Measurements from ENCODE around the gene EPHA2.
"Not testable (repeated sequence)": the region's sequence is repeated elsewhere in the genome, so short reads cannot be mapped to it uniquely, and the experiment has no call there.

Gene EPHA2
- 0 to 1.4 (median 0.40) reads per million in 4 experiments for total RNA-seq

GRCh38 chr1:16155537-16156410 is at the start of gene EPHA2:
EPHA2 (minus strand) TSS chr1:16156069; CDS start chr1:16155932, 137 bp downstream.
- DNase-seq, result peak; percentile 21

GRCh38 chr1:16205334-16205671 is 49.4 kb upstream of the EPHA2 start:
- no peak for DNase-seq

DNA sequence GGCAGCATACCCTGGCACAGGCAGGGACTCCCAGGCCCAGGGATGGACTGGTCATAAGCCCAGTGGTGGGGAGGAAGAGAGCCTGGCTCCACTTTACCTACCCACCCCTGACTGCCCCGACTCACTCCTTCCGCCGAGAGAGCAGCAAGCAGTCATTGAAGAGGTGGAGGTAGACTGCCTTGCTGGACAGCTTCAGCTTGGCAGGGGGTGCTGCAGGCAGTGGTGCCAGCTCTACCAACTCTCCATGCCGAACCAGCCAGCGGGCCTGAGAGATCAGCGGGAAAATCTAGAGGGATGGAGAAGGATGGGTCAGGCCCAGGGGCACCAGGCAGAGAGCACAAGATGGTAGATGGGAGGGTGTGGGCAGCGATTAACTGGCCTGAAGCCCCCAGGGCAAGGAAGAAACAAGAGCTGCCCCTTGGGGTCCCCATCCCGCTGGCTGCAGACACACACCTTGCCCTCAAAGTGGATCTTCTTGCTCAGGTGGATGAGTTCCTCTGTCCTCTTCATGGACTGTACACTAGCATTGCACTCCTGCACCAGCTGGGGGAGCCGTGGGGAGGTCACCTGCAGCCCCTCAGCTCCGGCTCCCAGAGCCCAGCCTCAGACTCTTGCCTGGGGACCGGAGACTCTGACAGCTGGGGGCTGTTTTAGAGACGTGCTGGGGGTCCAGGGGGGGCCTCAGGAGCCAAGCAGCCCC is 48.9 kb upstream of the EPHA2 start:
- DNase-seq, result no peak

DNA sequence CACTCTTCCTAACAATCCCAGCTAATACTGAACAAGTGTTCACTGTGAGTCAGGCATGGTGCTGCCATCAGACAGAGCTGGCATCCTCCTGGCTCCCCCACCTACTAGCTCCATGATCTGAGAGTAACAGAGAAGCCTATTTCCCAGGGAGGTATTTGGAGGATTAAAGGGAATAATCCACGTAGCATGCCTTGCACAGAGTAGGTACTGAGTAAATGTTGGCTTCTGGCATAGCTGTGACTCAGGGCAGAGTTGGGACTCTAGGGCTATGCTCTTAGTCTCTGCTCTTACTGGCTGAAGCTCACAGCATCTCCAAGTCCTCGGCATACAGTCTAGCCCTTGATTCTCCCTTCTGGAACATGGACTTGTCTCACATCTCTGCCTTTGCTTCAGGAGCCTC is 48.3 kb upstream of the EPHA2 start:
- no peak for DNase-seq

GRCh38 chr1:16203550-16203949 is 47.7 kb upstream of the EPHA2 start:
- DNase-seq, result no peak

GRCh38 chr1:16202281-16203210 is 46.7 kb upstream of the EPHA2 start:
- no peak for DNase-seq

DNA sequence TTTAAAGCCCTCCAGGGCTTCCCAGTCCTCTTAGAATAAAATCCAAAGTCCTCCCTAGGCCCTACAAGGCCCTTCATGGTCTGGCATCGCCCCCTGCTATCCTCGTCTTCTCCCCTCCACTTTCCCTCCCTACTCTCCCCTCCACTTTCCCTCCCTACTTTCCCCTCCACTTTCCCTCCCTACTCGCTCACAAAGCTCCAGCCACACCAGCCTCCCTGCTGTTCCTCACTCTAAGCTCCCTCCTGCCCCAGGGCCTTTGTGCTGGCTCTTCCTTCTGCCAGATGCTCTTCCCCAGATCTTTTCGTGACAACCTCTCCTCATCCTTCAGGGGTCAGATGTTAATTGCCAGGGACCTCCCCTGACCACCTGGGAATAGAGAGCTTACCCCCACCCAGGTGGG is 43.8 kb upstream of the EPHA2 start:
- DNase-seq, result no peak

GRCh38 chr1:16199157-16199501 is 43.3 kb upstream of the EPHA2 start:
- DNase-seq, result no peak

- no peak for DNase-seq
Measured at GRCh38 chr1:16198444-16199156, 42.7 kb upstream of the EPHA2 start.

DNA sequence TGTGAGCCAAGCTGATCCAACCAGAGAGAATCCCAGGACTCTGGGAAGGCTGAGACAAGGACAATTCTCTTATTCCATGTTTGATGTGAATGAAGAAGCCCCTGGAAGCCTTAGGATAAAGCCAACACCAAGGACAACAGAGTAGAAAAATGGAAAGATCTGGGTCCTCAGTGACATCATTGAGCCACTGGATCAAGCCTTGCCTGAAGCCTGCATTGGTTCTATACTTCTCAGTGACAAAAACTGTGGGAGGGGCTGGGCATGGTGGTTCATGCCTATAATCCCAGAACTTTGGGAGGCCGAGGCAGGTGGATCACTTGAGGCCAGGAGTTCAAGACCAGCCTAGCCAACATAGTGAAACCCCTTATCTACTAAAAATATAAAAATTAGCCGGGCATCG is 41.0 kb upstream of the EPHA2 start:
- no peak for DNase-seq

GRCh38 chr1:16196139-16196538 is 40.3 kb upstream of the EPHA2 start:
- DNase-seq, result not testable (repeated sequence)

DNA sequence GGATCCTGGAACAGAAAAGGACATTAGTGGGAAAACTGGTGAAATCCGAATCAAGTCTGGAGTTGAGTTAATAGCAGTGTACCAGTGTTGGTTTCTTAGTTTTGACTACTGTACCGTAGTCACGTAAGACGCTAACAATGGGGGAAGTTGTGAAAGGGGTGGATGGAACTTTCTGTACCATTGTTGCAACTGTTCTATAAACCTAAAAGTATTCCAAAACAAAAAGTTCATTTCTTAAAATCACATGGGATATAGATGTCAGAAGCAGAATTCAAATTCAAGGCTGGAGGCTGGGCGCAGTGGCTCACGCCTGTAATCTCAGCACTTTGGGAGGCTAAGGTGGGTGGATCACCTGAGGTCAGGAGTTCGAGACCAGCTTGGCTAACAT is 39.6 kb upstream of the EPHA2 start:
- no peak for DNase-seq

- no peak for DNase-seq
Measured at GRCh38 chr1:16191916-16192546, 36.2 kb upstream of the EPHA2 start.

DNA sequence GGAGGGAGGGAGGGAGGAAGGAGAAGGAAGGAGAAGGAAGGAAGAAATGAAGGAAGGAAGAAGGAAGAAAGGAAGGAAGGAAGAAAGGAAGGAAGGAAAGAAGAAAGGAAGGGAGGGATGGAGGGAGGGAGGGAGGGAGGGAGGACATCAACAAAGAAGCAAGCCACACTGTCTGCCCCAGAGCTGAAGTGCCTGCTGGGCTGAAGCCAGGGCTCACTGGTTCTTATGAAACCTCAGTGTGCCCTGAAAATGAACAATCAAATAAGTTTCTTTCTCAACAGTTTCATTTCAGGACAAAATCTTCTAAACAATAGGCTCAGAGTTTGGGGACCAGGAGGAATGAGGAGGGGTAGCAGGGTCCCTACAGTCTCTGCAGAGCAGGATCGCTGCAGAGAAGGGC is 35.4 kb upstream of the EPHA2 start:
- no peak for DNase-seq

DNA sequence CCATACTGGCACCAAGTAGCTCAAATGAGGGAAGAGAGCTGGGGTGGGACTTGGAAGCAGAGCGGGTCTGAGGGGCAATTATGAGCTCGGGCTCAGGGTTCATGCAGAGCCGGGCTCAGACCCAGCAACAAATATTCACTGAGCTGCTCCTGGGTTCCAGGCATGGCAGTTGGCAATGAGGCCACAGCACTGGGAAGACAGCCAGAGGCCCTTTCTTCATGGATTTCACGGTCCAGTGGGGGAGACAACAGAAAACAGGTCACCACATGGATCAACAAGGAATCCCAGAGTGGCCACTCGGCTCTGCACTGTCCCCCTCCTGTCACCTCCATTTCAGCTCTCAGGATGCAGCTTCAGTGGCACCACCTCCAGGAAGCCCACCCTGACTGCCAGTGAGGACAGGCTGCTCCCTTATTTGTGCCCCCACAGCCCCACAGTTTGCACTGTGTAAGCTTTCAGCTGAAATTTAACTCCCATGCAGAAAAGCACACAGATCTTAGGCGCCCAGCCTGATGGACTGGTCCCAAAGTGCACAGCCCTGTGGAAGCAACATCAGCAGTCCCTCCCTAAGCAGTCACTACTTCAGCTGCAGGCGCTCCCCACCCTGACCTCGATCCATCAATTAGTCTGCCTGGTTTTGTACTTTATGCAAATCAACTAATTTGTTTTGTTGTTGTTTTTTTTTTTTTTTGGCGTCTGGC is 34.2 kb upstream of the EPHA2 start:
- no peak for DNase-seq

- DNase-seq, result no peak
Measured at GRCh38 chr1:16189003-16189402, 33.1 kb upstream of the EPHA2 start.

DNA sequence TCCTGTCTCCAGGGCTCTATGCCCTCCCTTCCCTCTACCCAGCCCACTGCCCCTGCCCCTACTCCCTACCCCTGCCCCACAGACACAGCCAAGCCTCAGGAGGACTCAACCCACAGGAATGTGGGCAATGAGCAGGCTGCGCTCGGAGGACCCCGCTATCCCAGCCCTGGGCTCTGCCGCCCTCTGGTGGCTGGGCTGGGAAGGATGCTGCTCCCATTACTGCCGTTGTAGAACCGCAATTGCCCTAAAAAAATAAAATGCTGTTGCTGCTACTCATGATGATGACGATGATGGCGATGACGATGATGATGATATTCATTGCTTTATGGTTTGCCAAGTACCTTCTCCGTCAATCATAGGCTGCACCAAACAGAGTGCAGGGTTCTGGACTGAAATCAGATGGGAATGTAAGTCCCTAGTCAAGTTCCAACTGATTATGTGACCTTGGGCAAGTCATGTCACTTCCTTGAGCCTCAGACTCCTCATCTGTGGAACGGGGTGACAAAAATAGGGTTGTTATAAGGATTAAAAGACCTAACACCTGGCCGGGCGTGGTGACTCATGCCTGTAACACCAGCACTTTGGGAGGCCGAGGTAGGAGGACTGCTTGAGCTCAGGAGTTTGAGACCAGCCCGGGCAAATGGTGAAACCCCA is 32.0 kb upstream of the EPHA2 start:
- peak; percentile 68 for DNase-seq

- DNase-seq, result no peak
Measured at GRCh38 chr1:16186655-16187235, 30.9 kb upstream of the EPHA2 start.

- DNase-seq, result no peak
Measured at GRCh38 chr1:16184557-16185303, 28.9 kb upstream of the EPHA2 start.

Measured in effector CD8-positive, alpha-beta T cell (primary cell).